ENCODE measurements around the gene CANT1. TPM values are rescaled to one million over a fixed set of nuclear protein-coding genes. Genes with fewer than 3 reads are reported as not detected.
"Not testable (repeated sequence)": the region's sequence is repeated elsewhere in the genome, so short reads cannot be mapped to it uniquely, and the experiment has no call there.

CANT1 gene
- total RNA-seq, 2 experiments from 2014 or later = 78.4 to 81.1 TPM

DNA sequence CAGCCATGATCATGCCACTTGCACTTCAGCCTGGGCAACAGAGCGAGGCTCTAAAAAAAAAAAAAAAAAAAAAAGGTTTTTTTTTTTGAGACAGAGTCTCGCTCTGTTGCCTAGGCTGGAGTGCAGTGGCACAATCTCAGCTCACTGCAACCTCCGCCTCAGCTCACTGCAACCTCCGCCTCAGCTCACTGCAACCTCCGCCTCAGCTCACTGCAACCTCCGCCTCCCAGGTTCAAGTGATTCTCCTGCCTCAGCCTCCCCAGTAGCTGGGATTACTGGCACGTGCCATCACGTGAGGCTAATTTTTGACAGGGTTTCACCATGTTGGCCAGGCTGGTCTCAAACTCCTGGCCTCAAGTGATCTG is 46.6 kb downstream of the CANT1 start:
- H3K4me3 Mint-ChIP-seq; H3K9me3 Mint-ChIP-seq; POLR2A ChIA-PET; H3K36me3 Mint-ChIP-seq (ENCODE audit: low read depth); H3K27ac Mint-ChIP-seq; DNase-seq; H3K27me3 Mint-ChIP-seq; H3K4me1 Mint-ChIP-seq: not testable (repeated sequence)
- CTCF ChIA-PET = interaction anchor here (1.3 kb wide), 1 partner anchor 9 kb away, joined by 3 read pairs; no protein-coding TSS in a partner anchor

DNA sequence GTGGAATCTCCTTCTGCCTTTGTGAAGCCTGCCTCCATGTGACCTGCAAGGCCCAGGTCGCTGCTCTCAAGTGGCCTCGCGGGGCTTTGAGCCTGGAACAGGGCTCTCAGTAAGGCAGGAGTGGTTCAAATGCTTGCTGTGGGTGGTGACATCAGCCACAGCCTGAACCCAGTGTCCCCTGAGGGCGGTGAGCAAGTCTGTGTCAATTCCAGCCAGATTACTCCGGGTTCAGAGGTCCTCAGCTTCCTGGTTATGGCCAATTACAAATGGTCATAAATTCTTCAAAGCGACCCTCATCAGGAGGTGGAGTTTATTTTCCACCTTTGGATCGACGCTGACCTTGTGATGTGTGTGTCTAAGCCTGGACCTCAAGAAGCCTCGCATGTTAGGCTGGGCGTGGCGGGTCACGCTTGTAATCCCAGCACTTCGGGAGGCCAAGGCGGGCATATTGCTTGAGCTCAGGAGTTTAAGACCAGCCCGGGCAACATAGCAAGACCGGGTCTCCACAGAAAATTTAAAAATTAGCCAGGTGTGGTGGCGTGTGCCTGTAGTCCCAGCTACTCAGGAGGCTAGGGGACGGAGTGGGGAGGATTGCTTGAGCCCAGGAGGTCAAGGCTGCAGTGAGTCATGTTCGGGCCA is 47.1 kb downstream of the CANT1 start:
- no peak overlapping the region for H3K4me3 Mint-ChIP-seq
- H3K9me3 Mint-ChIP-seq = no peaks in the 10 kb centered on the region
- H3K27ac Mint-ChIP-seq = no peak overlapping the region
- H3K4me1 Mint-ChIP-seq = no peaks in the 10 kb centered on the region
- POLR2A ChIA-PET = no interaction called here
- H3K36me3 Mint-ChIP-seq (ENCODE audit: low read depth) = no peaks in the 10 kb centered on the region
- CTCF ChIA-PET = interaction anchor here (1.3 kb wide), 1 partner anchor 9 kb away, joined by 3 read pairs; no protein-coding TSS in a partner anchor
- no peak for DNase-seq
- peaks cover 2% of the 10 kb centered on the region for H3K27me3 Mint-ChIP-seq

DNA sequence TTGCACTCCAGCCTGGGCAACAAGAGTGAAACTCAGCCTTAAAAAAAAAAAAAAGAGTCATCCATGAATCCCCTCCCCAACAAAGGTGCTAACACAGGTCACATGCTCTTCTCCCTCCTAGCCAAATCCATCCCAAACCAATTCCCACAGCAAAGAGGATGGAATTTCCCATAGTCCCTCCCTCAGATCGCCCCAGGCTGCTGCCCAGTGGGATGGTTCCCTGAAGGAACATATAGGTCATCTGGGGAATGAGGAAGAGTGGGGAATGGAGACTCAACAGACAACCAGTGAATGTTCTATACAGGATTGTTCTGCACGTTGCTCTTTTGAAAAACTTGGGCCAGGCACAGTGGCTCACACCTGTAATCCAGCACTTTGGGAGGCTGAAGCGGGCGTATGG is 48.0 kb downstream of the CANT1 start:
- Mint-ChIP-seq H3K4me1 (no peaks in the 10 kb centered on the region), H3K36me3 (ENCODE audit: low read depth) (no peaks in the 10 kb centered on the region), H3K9me3 (no peaks in the 10 kb centered on the region), H3K4me3 (no peak overlapping the region), H3K27me3 (peaks cover 2% of the 10 kb centered on the region), H3K27ac (no peak overlapping the region)
- no peak for DNase-seq
- ChIA-PET CTCF (interaction anchor here (1.3 kb wide), 1 partner anchor 10 kb away, joined by 3 read pairs; no protein-coding TSS in a partner anchor), POLR2A (no interaction called here)

DNA sequence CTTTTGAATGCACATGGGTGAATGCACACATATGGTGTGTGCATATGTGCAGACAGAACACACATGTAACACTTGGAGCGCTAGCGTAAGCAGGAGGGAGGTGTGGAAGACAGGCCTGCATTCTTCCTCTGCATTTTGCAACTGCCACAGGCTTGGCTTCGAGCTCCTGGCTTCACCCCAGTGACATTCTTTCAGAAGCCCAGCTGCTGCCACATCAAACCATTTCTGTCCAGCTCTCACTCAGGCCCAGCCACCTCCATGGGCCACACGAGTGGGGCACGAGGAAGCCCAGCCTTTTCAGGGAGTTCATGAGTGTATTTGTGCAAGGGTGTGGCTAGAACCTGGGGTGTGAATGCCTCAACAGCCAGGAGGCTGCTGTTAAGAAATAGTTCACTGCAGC is 48.6 kb downstream of the CANT1 start:
- Mint-ChIP-seq H3K4me1 (no peaks in the 10 kb centered on the region), H3K36me3 (ENCODE audit: low read depth) (no peaks in the 10 kb centered on the region), H3K9me3 (no peaks in the 10 kb centered on the region), H3K27ac (no peak overlapping the region), H3K27me3 (peaks cover 2% of the 10 kb centered on the region), H3K4me3 (no peak overlapping the region)
- DNase-seq = no peak
- CTCF ChIA-PET = no interaction called here
- POLR2A ChIA-PET = no interaction called here

DNA sequence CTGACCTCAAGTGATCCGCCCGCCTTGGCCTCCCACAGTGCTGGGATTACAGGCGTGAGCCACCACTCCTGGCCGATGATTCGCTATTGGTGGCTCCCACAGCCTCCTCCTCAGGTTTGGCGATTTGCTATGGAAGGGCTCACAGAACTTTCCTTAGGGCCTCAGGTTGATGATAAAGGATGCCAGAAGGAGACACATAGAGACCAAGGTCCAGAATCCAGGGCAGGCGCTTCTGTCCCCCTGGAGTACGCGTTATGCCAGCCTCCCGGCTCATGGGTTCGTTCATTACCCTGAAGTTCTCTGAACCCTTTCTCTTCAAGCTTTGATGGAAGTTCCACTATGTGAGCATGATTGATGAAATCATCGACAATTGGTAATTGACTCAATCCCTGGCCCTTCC is 49.8 kb downstream of the CANT1 start:
- POLR2A ChIA-PET = no interaction called here
- H3K27ac Mint-ChIP-seq = no peak overlapping the region
- H3K9me3 Mint-ChIP-seq = no peaks in the 10 kb centered on the region
- CTCF ChIA-PET = interaction anchor here (1.0 kb wide), 1 partner anchor 11 kb away, joined by 3 read pairs; no protein-coding TSS in a partner anchor
- H3K36me3 Mint-ChIP-seq (ENCODE audit: low read depth) = no peaks in the 10 kb centered on the region
- H3K4me1 Mint-ChIP-seq = peaks cover 1% of the 10 kb centered on the region
- H3K4me3 Mint-ChIP-seq = no peak overlapping the region
- H3K27me3 Mint-ChIP-seq = peaks cover 3% of the 10 kb centered on the region
- DNase-seq = no peak

DNA sequence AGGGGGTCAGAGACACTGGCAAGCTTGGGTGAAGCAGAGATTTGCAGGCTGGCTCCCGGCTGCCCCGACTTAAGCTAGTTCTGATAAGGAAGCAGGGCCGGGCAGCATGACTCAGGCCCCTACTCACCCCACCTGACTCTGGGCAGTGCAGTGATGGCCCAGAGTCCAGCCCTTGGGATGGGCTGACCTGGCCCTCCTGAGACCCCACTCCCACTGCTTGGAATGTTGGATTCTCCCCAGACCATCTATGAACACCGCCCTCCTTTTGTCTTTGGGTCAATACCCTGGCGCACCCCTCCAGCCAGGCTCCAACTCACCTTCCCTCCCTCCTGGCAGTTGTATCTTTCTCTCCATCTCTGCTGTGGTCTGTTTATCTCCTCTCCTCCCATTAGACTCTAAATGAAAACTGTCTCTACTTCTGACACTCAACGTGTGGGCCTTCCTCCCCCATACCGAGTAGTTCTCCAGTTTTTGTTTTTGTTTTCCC is 50.9 kb downstream of the CANT1 start:
- Mint-ChIP-seq H3K9me3 (no peaks in the 10 kb centered on the region), H3K4me3 (no peak overlapping the region), H3K27ac (no peak overlapping the region), H3K36me3 (ENCODE audit: low read depth) (no peaks in the 10 kb centered on the region), H3K4me1 (peaks cover 3% of the 10 kb centered on the region), H3K27me3 (peaks cover 3% of the 10 kb centered on the region)
- ChIA-PET CTCF (interaction anchor here (1.3 kb wide), 1 partner anchor 93 kb away, joined by 5 read pairs; no protein-coding TSS in a partner anchor), POLR2A (no interaction called here)
- no peak for DNase-seq

DNA sequence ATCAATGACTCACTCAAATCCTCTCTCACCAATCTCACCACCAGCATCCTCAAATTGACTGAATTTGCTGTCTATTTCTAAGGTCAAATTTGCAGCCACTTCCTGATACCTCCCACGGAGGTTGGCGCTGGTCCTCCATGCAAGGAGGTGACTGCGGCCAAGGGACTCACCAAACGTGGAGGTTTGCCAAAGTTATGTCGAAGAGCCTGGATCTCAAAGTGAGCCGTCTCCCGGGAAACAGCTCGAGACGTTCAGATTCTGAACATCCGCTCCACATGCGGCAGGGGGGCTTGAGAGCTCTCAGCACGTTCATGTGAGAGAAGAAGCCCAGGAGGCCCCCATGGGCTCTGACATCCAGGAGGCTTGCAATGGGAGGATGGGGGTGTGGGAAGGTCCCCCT is 52.4 kb downstream of the CANT1 start:
- H3K4me3 Mint-ChIP-seq = no peak overlapping the region
- no peak for DNase-seq
- H3K9me3 Mint-ChIP-seq = no peaks in the 10 kb centered on the region

DNA sequence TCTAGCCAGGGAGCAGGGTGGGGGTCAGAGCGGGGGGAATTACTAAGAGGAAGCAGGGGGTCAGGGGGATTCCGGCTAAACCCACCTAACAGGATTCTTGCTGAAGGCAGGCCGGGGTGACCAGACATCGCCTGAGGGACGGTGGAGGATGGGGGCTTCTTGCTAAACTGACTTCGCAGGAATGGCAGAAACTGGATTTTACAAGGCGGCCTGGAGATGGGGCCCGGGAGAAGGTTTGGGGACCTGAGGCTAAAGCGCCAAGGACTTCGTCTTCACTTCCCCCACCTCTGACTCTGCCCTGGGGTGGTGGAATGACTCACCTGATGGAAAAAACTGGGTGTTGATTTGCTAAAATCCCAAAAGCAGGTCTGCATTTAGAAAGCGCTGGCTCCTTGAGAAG is 53.3 kb downstream of the CANT1 start:
- peaks cover 3% of the 10 kb centered on the region for H3K4me1 Mint-ChIP-seq
- no peaks in the 10 kb centered on the region for H3K36me3 Mint-ChIP-seq (ENCODE audit: low read depth)
- peaks cover 3% of the 10 kb centered on the region for H3K9me3 Mint-ChIP-seq
- H3K27ac Mint-ChIP-seq = no peak overlapping the region
- no peak overlapping the region for H3K4me3 Mint-ChIP-seq
- CTCF ChIA-PET = interaction anchor here (1.1 kb wide), 1 partner anchor 91 kb away, joined by 3 read pairs; no protein-coding TSS in a partner anchor
- POLR2A ChIA-PET = no interaction called here
- H3K27me3 Mint-ChIP-seq = peaks cover 2% of the 10 kb centered on the region
- no peak for DNase-seq

More for the DNA sequence above, 52.4 kb downstream of the CANT1 start:
- Mint-ChIP-seq H3K36me3 (ENCODE audit: low read depth) (no peaks in the 10 kb centered on the region), H3K4me1 (peaks cover 3% of the 10 kb centered on the region), H3K27me3 (peaks cover 3% of the 10 kb centered on the region), H3K27ac (no peak overlapping the region)
- ChIA-PET POLR2A (no interaction called here), CTCF (interaction anchor here (1.1 to 1.3 kb wide), 2 partner anchors 91 to 92 kb away, joined by 3 to 5 read pairs; no protein-coding TSS in a partner anchor)

DNA sequence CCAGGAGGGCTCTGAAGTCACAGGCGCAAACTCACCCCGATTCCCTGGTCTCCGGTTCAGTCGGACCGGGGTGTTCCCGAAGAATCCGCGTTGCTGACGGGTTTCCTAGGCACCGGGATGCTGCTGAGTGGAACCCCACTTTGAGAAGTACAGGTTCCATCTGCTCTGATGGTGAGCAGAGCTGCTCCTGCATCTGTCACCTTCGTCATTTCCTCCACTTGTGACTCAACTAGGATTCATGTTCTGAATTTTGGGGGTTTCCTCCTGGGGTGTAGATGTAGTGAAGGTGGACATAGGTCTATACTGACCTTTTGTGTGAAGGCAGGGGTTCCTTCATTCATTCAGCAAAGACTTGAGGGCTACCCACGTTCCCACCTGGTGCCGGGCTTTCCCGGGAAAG is 54.9 kb downstream of the CANT1 start:
- POLR2A ChIA-PET = no interaction called here
- peaks cover 3% of the 10 kb centered on the region for H3K27me3 Mint-ChIP-seq
- H3K27ac Mint-ChIP-seq = no peak overlapping the region
- no peak for DNase-seq
- CTCF ChIA-PET = no interaction called here
- H3K4me1 Mint-ChIP-seq = peaks cover 3% of the 10 kb centered on the region
- H3K36me3 Mint-ChIP-seq (ENCODE audit: low read depth) = no peaks in the 10 kb centered on the region
- no peak overlapping the region for H3K4me3 Mint-ChIP-seq
- H3K9me3 Mint-ChIP-seq = peaks cover 15% of the 10 kb centered on the region

DNA sequence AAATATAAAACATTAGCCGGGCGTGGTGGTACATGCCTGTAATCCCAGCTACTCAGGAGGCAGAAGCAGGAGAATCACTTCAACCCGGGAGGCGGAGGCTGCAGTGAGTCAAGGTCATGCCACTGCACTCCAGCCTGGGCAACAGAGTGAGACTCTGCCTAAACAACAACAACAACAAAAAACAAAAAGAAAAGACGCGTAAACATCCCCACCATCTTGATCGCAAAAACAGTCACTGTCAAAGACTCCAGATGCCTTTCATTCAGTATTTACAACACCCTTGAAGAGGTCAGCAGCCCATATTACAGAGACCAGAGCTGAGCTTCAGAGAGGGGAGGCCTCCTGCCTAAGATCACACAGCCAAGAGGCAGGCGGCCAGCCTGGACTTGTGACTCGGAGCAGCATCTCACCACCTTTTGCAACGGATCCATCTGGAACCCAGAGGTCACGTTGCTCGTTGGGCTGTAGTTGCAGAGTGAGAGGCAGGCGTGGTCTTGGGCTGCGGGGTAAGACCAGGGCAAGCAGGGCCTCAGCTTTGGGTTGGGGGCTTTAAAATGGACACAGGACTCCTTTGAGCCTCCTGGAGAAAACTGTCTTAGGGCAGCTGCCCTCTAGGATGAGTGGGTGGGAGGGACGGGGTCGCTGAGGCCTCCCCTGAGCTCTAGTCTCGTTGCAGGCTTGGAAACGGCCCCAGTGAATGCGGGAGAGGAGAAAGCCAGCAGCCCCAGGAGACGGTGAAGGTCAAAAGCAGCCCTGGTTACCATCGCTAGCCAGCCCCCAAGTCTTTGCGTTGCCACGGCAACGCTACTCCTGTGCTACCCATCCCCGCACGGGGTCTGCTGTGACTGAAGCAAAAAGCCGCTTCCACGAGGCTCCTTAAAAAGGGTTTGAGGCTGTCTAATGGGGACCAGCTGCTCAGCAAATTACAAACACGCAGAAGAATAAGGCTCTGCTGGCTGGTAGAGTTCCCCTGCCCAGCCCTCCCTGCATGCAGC is 55.9 kb downstream of the CANT1 start:
- H3K4me1 Mint-ChIP-seq = peaks cover 3% of the 10 kb centered on the region
- no peak overlapping the region for H3K27ac Mint-ChIP-seq
- POLR2A ChIA-PET = no interaction called here
- no peak overlapping the region for H3K4me3 Mint-ChIP-seq
- H3K9me3 Mint-ChIP-seq = peaks cover 15% of the 10 kb centered on the region
- H3K36me3 Mint-ChIP-seq (ENCODE audit: low read depth) = no peaks in the 10 kb centered on the region
- CTCF ChIA-PET = interaction anchor here (1.0 kb wide), 1 partner anchor 17 kb away, joined by 3 read pairs; no protein-coding TSS in a partner anchor
- DNase-seq = no peak
- peaks cover 3% of the 10 kb centered on the region for H3K27me3 Mint-ChIP-seq

DNA sequence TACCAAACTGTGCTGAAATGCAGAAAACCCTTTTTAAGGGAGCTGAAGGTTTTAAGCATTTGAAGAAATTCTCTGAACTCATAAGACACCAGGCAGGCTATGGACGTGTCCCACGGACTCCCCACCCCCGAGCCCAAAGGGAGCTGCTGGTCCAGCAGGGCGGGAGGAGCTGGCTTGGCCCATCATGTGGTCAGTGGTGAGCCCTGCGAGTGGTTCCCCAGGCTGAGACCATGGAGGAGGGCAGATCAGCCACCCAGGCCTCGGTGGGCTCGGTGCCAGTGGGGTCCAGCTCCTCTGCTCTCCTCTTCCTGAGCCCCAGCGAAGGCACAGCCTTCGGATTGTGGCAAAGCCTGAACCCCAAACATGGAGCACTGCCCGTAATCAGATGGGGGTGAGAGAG is 56.9 kb downstream of the CANT1 start:
- Mint-ChIP-seq H3K4me1 (peaks cover 3% of the 10 kb centered on the region), H3K9me3 (peaks cover 15% of the 10 kb centered on the region), H3K27ac (no peak overlapping the region), H3K27me3 (peaks cover 3% of the 10 kb centered on the region), H3K4me3 (no peak overlapping the region), H3K36me3 (ENCODE audit: low read depth) (no peaks in the 10 kb centered on the region)
- DNase-seq = no peak
- CTCF ChIA-PET = interaction anchor here (1.0 kb wide), 1 partner anchor 18 kb away, joined by 3 read pairs; no protein-coding TSS in a partner anchor
- POLR2A ChIA-PET = no interaction called here

DNA sequence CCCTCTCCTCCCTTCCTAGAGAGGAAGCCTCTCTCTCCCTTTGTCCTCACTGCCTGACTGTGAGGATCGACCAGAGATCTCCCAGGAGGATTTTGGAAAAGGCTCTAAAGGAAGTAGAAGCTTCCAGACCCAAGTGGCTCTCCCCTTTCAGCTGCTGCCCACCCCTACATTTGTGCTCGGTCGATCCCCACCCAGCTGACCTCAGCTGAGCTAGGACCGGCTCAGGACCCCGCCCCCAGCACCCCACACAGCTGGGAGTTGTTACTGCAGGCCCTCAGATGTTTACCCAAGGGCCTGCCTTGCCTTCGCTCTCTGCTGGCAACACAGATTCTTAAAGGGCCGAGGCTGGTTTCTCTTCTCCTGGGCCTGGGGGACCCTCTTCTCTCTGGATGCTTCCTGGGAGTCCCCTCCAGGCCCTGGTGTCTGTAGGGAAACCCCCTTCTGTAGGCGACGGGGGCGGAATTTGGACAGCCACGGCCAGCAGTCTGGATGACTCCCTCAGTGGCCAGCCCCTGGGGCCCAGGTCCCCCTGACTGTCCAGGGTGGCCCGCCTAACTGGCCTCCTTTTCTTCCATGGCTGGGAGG is 57.5 kb downstream of the CANT1 start:
- ChIA-PET CTCF (no interaction called here), POLR2A (no interaction called here)
- H3K9me3 Mint-ChIP-seq = peaks cover 15% of the 10 kb centered on the region
- no peak overlapping the region for H3K4me3 Mint-ChIP-seq
- peaks cover 3% of the 10 kb centered on the region for H3K4me1 Mint-ChIP-seq
- DNase-seq = no peak
- H3K27me3 Mint-ChIP-seq = peaks cover 3% of the 10 kb centered on the region
- H3K27ac Mint-ChIP-seq = no peak overlapping the region
- H3K36me3 Mint-ChIP-seq (ENCODE audit: low read depth) = no peaks in the 10 kb centered on the region

DNA sequence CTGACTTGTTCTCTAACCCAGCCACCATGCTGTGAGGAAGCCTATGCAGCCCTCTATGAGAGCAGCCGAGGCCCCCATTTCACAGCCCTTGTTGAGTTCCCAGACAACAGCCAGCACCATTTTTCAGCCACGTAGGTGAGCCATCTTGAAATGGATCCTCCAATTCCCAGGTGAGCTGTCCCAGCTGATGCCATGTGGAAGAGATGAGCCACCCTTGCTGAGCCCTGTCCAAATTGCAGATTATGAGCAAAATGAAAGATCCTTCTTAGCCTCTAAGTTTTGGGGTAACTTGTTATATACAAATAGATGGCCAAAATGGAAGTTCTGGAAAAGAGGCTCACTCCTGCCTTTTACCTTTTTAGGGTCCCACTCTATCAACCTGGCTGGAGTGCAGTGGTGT is 58.7 kb downstream of the CANT1 start:
- no peak overlapping the region for H3K4me3 Mint-ChIP-seq
- no peak for DNase-seq
- no peak overlapping the region for H3K27ac Mint-ChIP-seq
- H3K4me1 Mint-ChIP-seq = peaks cover 3% of the 10 kb centered on the region
- CTCF ChIA-PET = no interaction called here
- no peaks in the 10 kb centered on the region for H3K36me3 Mint-ChIP-seq (ENCODE audit: low read depth)
- peaks cover 15% of the 10 kb centered on the region for H3K9me3 Mint-ChIP-seq
- POLR2A ChIA-PET = no interaction called here
- H3K27me3 Mint-ChIP-seq = peaks cover 3% of the 10 kb centered on the region

Data from activated CD4-positive, alpha-beta memory T cell treated with anti-CD3 and anti-CD28 coated beads, Interleukin-2, amount 10 ng/mL, durations not matched to agents 7 days and 5 days (primary cell).